Muscle layer of duodenum (tissue), 2 donors: Measurements from ENCODE around the gene CFAP74.

Experiments
- H3K27ac ChIP-seq: one replicate; pipeline ENCODE4 v1.7.0; 2013; ENCODE audit warnings: mild to moderate bottlenecking, low read length
- H3K27me3 ChIP-seq: one replicate; pipeline ENCODE4 v1.7.0; 2013; ENCODE audit warnings: low read depth, mild to moderate bottlenecking, control low read depth, low read length
- H3K36me3 ChIP-seq, 2 donors: one replicate each; pipeline ENCODE4 v1.7.0; 2013; ENCODE audit warnings: low read length in 2 of 2, control low read depth in 1 of 2, mild to moderate bottlenecking in 1 of 2; ENCODE audit not compliant: insufficient read depth in 2 of 2, control insufficient read depth in 1 of 2
- H3K4me1 ChIP-seq, 2 donors: one replicate each; pipeline ENCODE4 v1.7.0; 2013; ENCODE audit warnings: low read length in 2 of 2, mild to moderate bottlenecking in 2 of 2, control low read depth in 1 of 2, moderate library complexity in 1 of 2; ENCODE audit not compliant: insufficient read depth in 2 of 2, control insufficient read depth in 1 of 2
- H3K4me3 ChIP-seq, 2 donors: one replicate each; pipeline ENCODE4 v1.7.0; 2013; ENCODE audit warnings: low read length in 2 of 2, low read depth in 1 of 2, mild to moderate bottlenecking in 1 of 2
- H3K9me3 ChIP-seq, 2 donors: one replicate each; pipeline ENCODE4 v1.7.0; 2013; ENCODE audit warnings: low read length in 2 of 2, control low read depth in 1 of 2, mild to moderate bottlenecking in 1 of 2; ENCODE audit not compliant: control insufficient read depth in 1 of 2
- donor health status: healthy.

Gene CFAP74

DNA sequence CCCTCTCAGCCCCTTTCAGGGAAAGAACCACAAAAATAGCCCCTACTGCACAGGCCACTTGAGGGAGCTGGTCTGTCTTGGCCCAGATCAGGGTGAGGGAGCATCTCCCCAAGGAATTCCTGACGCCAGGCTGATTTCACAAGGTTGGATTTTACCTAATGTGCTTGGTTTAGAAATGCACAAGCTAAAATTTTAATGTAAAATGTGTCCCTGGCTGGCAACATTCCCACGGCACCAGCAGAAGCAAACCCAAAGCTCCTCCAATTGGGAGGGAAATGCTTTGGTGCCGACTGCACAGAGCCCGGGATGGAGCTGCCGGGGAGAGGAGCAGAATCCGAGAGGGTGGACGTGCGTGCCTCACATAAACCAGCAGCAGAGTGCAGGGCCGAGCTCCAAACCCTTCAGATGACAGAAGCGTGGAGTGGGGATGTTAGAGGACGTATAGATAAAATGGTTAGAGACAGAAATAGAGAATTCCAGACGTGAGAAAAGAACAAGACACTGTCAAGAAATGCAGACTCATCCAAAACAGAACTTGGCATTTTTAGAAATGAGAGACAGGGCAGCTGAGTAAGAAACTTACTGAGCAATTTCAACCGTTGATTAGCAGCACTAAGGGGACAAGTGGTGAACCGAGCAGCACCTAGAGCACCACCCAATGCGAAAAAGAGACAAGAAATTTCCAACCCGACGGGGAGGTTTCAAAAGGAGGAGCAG lies 42.9 kb downstream of the CFAP74 start:
- H3K27me3 ChIP-seq: peaks cover 5% of the 10 kb centered on the region
- H3K9me3 ChIP-seq: no peaks in the 10 kb centered on the region
- H3K36me3 ChIP-seq: no peaks in the 10 kb centered on the region
- peaks cover 0 to 10% of the 10 kb centered on the region in 2 donors for H3K4me1 ChIP-seq
- no peak overlapping the region for H3K27ac ChIP-seq
- no peak overlapping the region for H3K4me3 ChIP-seq

DNA sequence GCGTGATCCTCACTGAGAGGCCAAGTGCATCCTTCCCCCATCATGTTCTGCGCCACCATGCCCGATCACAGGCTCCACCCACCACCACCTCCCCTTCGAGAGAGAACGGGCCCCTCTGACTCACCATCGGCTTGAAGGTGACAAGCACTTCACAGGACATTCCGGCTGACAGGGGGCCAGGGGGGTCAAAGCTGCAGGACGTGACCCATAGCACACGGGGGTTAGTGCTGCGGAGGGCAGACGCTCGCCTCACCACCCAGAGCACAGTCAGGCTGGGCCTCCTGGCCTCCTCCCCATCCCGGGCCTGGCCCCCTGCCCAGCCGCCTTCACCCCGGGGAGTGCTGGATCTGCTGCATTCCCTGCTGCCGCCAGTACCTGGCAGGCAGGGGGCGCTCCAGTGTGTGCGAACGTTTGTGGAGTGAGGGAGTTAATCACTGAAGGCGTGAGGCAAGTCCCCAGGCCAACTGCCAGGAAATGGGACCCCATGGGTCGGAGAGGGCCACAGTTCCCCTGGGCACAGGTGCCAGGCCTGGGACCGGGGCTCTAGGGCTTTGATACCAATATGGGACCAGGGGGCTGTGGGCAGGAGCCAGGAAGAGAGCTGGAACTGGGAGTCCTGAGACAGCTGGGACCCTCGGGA lies 43.6 kb downstream of the CFAP74 start:
- no peaks in the 10 kb centered on the region for H3K36me3 ChIP-seq
- H3K4me1 ChIP-seq: peaks cover 0 to 10% of the 10 kb centered on the region in 2 donors
- H3K9me3 ChIP-seq: no peaks in the 10 kb centered on the region
- no peak overlapping the region for H3K27ac ChIP-seq
- H3K4me3 ChIP-seq: peak overlapping the region in 1 of 2 donors; percentile 19
- peaks cover 5% of the 10 kb centered on the region for H3K27me3 ChIP-seq

- no peak overlapping the region for H3K4me3 ChIP-seq
- H3K27ac ChIP-seq: no peak overlapping the region
- H3K36me3 ChIP-seq: no peaks in the 10 kb centered on the region
These were observed 44.1 kb downstream of the CFAP74 start for GRCh38 chr1:1959459-1959839.

GRCh38 chr1:1958071-1958541 lies 45.5 kb downstream of the CFAP74 start:
- Histone ChIP-seq H3K27me3 (peaks cover 5% of the 10 kb centered on the region), H3K4me1 (peaks cover 0 to 10% of the 10 kb centered on the region in 2 donors), H3K27ac (no peak overlapping the region), H3K9me3 (no peaks in the 10 kb centered on the region), H3K4me3 (no peak overlapping the region), H3K36me3 (no peaks in the 10 kb centered on the region)

More at GRCh38 chr1:1959459-1959839, 44.1 kb downstream of the CFAP74 start:
- H3K4me1 ChIP-seq: peaks cover 0 to 10% of the 10 kb centered on the region in 2 donors
- H3K9me3 ChIP-seq: no peaks in the 10 kb centered on the region
- H3K27me3 ChIP-seq: peaks cover 5% of the 10 kb centered on the region

DNA sequence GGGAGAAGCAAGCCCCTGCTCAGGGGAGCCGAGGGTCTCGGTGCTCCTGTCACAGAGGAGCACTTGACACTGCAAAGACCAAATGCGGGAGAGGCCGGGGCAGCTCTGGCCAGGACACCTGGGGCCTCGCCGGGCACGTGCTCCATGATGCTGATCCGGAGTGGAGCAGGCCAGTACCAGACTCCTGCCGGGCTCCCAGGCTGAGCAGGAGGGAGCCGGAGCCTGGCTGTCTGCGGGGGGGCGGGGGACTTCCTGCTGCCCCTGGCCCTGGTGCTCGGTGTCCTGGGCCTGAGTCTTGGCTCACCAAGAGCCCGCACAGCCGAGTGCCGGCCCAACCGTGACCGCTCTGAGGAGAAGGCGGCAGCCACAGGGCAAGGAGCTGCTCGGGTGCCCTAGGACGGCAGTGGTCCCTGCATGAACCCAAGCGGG lies 46.0 kb downstream of the CFAP74 start:
- H3K4me1 ChIP-seq: peaks cover 0 to 10% of the 10 kb centered on the region in 2 donors

DNA sequence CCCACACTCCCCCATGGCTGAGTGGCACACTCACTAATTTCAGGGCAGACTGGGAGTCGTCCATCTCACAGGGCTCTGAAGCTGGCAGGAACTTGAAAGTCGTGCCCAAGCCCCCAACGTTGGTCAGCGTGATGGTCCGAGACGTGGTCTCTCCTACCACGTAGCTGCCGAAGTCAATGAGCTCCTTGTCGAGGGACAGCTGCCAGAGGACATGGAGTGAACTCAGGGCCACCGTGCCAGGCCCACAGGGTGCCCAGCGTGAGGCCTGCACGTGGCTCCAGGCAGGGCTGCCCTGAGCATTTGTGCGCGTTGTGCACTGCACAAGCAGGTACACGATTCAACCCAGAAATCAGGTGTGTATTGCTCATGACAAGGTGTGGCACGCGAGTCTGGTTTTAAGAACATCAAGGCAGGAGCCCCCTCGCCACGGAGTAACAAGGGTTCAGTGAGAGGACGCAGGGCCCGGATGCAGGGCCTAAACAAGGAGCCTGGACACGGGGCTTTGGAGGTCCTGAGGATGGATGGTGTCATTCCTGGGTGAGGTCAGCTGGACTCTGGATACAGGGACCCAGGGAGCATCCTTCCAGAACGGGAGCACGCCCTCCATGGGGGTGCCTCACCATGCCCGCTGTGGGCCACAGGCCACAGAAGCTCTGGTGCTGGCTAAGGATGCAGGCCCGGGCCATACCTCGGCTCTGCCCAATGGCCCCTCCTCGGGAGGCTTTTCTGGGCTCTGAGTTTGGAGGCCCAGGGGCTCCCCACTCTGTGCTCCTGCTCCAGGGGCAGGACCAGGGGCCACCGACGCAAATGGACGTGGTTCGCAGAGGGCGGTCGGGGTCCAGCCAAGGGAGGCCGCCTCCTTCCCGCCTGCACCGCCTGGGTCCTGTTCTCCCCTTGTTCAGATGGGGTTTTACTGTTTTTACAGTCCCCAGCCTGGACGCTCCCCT lies 46.7 kb downstream of the CFAP74 start:
- no peak overlapping the region for H3K27ac ChIP-seq
- no peaks in the 10 kb centered on the region for H3K36me3 ChIP-seq
- peaks cover 0 to 10% of the 10 kb centered on the region in 2 donors for H3K4me1 ChIP-seq
- H3K9me3 ChIP-seq: no peaks in the 10 kb centered on the region
- peaks cover 5% of the 10 kb centered on the region for H3K27me3 ChIP-seq
- no peak overlapping the region for H3K4me3 ChIP-seq

More for the DNA sequence above, 46.0 kb downstream of the CFAP74 start:
- Histone ChIP-seq H3K36me3 (no peaks in the 10 kb centered on the region), H3K9me3 (no peaks in the 10 kb centered on the region), H3K27ac (no peak overlapping the region), H3K27me3 (peaks cover 5% of the 10 kb centered on the region), H3K4me3 (no peak overlapping the region)

GRCh38 chr1:1956101-1956500 lies 47.5 kb downstream of the CFAP74 start:
- H3K27me3 ChIP-seq: peaks cover 4% of the 10 kb centered on the region
- H3K9me3 ChIP-seq: no peaks in the 10 kb centered on the region
- H3K4me3 ChIP-seq: no peak overlapping the region
- H3K36me3 ChIP-seq: no peaks in the 10 kb centered on the region
- H3K4me1 ChIP-seq: peaks cover 0 to 10% of the 10 kb centered on the region in 2 donors
- no peak overlapping the region for H3K27ac ChIP-seq

GRCh38 chr1:1955621-1956094 lies 47.9 kb downstream of the CFAP74 start:
- Histone ChIP-seq H3K36me3 (no peaks in the 10 kb centered on the region), H3K4me1 (peaks cover 0 to 10% of the 10 kb centered on the region in 2 donors), H3K27me3 (no peaks in the 10 kb centered on the region), H3K4me3 (no peak overlapping the region), H3K27ac (no peak overlapping the region), H3K9me3 (no peaks in the 10 kb centered on the region)

DNA sequence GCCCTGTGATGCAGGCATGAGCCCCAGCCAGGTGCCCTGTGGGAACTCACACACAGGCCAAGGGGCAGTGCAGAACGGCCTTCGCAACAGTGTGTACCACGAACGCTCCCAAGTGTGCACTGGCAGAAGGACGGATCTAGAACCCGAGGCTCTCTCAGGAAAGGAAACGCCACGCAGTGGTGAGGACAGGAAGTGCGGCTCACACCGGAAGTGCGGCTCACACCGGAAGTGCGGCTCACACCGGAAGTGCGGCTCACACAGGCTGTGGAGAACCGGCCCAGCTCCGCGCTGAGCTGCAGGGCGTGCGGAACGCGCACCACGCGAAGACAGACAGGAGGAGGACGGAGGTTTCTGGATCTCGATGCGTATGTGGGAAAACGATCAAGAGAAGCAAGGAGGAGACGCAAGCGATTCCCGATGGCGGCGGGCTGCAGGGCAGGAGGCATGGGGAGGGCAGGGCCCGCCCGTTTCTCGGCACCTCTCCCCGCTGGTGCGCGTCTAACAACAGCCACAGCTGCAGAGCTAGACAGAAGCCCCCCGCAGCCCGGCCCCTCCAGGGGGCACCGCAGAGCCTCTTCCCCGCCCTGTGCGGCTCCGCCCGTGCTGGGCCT lies 48.6 kb downstream of the CFAP74 start:
- Histone ChIP-seq H3K36me3 (no peaks in the 10 kb centered on the region), H3K9me3 (no peaks in the 10 kb centered on the region), H3K4me1 (peaks cover 0 to 6% of the 10 kb centered on the region in 2 donors), H3K27ac (no peak overlapping the region), H3K4me3 (no peak overlapping the region), H3K27me3 (no peaks in the 10 kb centered on the region)

DNA sequence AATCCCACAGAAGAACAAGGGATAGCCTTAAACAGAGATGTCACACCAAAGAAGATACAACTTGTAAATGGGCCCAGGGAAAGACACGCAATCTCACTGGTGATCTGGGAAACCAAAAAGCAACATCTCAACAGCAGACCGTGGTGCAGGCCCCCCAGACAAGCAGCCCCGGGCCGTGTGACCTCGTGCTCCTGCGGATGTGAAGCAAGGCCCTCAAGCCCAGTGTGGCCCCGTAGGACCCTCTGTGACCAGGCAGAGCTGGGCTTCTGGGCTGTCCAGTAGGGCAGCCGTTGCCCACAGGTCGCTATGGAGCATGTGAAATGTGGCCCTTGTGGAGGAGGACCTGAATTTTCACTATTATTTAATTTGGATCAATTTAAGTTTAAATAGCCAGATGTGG lies 49.6 kb downstream of the CFAP74 start:
- no peaks in the 10 kb centered on the region for H3K36me3 ChIP-seq
- H3K4me1 ChIP-seq: no peaks in the 10 kb centered on the region
- no peaks in the 10 kb centered on the region for H3K27me3 ChIP-seq
- no peaks in the 10 kb centered on the region for H3K9me3 ChIP-seq
- H3K27ac ChIP-seq: no peak overlapping the region
- no peak overlapping the region for H3K4me3 ChIP-seq
